Activated naive CD4-positive, alpha-beta T cell treated with anti-CD3 and anti-CD28 coated beads, Interleukin-2, amount 50 U/mL, for 16 hours (primary cell): ENCODE measurements around the gene RBM26.
"Not testable (repeated sequence)": the region's sequence is repeated elsewhere in the genome, so short reads cannot be mapped to it uniquely, and the experiment has no call there.

Source experiments
- DNase-seq: peaks from one replicate; pipeline ENCODE4 v3.0.0-alpha.2; 2020

Gene RBM26

DNA sequence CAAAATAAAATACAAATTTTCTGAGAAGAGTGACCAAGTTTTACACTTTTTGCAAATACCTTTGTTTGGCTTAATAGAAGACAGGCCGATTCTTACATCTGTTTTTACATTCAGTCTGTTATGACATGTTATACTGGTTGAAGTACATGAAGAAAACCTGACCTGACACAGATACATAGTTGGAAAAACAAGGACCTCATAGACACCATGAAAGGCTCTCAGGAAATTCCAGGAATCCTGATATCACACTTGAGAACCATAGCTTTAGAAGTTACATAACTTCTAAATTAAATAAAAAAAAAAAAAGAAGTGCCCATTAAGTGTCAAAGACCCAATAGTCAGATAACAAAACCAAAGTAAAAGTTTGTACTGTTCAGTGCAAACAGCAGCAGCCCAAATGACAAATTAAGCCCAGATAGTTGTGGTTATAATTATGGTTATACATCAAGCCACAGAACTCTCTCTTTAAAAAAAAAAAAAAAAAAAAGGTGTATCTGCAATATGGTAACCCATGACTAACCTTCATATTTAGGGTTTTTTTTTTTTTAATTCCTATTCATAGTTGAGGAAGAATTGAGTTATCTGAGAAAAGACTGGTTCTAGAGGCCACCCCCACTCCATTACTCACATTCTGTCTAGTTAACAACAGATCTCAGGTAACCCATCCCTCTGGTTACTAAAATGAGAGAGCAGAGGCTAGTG lies 19.8 kb downstream of the RBM26 start:
- DNase-seq, result peak; percentile 34

DNA sequence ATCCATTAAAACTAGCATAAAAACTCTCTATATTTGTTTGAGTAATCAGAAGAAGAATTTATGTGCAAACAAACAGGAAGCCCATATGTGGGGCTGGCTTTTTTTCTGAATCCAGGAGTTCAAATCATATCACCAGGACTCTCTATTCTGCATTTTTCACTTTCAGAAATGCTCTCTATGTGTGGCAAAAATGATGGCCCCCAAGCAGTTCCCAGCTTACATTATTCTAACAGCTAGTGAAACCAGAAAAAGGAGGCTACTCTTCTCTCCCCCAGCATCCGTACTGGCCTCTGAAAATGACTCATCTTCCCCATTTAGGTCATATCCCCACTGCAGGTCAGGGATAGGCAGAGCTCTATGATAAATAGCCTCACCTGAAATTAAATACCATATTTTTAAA lies 20.4 kb downstream of the RBM26 start:
- no peak for DNase-seq

DNA sequence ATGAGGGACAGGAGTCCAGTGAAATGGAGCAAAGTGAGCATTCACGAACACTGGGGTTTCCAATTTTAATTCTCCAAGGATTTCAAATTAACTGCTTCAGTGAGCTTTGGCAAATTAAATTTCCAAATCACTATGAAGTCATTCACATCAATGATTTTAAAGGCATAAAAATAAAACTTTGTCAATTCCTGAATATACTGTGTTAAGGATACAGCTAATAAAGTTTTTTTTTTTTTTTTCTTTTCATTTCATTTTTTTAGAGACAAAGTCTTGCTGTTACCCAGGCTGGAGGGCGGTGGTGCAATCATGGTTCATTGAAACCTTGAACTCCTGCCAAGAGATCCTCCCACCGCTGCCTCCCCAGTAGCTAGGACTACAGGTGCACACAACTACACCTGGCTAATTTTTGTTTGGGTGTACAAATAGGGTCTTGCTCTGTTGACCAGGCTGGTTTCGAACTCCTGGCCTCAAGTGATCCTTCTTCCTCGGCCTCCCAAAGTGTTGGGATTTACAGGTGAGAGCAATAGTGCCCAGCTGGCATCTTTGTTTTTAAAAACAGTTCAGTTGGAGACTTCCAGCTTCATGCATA lies 21.9 kb downstream of the RBM26 start:
- no peak for DNase-seq

DNA sequence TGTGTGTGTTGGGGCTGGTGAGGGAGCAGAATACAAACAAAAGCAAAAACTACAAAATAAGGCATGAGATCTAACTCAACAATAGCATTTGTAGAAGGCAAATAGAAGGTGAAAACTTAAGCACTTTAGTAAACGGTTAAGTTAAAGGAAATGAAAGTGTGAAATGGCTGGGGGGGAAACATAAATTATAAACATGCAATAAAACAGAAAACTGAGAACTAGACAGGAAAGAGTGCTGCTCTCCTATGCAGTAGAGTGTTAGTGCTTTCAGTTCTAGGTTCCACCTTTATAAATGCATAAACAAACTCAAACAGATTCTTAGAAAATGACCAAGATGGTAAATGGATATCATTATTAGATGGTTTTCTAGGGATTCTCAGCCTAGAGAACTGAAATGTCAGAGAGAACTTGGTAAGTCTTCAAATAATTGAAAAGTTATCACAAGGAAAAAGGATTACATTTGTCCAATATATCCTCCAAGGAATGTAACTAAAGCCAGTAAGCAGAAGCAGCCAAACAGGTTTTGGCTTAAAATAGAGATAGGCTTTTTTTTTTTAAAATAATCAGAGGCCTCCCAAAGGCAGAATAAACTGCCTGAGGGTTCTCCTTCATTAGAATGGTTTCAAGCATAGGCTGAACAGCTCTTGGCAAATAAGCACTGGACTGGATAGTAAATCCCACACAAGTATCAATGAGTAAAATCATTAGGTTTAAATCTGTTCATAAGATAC lies 23.3 kb downstream of the RBM26 start:
- no peak for DNase-seq

DNA sequence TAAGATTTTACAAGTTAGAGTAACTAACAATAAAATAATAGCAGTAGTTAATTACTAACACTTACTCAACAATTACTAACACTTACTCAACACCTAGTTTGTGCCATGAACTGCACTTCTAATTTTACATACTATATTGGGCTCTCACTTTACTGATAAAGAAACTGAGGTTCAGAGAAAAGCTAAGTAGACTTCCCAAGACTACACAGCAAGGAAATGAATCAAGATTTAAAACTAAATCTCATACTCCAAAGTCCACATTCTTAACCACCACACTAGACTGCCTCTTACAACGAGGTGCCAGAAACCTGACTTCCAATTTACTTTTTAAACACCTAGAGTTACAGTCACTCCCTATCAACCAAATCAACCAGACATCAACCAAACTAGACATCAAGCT lies 25.1 kb downstream of the RBM26 start:
- DNase-seq, result no peak

DNA sequence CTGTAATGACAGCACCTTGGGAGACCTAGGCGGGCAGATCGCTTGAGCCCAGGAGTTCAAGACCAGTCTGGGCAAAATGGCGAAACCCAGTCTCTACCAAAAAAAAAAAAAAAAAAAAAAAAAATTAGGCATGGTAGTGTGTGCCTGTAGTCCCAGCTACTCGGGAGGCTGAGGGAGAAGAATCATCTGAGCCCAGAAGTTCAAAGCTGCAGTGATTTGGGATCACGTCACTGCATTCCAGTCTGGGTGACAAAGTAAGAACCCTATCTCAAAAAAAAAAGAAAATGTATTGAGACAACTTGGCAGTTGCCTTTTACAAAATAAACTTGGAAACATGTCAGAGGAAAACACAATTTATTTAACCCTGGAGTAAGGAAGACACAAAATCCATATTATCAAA lies 26.8 kb downstream of the RBM26 start:
- no peak for DNase-seq

DNA sequence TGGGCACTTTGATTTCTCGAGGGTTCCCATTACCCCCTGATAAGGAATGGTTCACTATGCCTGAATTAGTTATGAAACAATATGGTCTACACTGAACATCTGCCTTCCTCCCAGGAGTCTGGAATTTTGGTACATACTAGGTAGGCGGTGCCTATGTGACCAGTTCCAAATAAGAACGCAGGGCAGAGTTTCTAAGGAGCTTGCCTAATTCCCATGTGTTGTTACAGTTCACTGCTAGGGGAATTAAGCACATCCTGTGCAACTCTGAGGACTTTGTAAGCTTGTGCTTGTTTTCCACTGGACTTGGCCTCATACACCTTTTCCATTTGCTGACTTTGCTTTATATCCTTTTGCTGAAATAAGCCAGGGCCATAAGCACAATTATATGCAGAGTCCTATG lies 29.2 kb downstream of the RBM26 start:
- DNase-seq, result no peak

DNA sequence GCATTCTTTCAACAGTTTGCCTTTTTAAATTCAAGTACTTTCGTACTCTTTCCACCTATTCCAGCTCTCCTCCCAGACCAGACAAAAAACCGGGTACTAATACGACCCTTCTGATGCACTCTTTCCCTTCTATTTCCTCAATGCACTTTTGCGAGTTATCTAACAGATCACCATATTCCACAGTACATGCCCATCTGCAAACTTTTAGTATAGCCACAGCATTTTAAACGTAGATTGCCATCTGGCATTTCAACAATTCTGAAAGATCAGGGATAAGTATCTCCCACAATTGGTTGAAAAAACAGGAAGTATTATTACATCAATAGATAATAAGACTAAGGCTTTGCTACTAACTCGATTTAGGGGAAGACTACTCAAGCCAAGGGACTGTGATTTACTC lies 31.5 kb downstream of the RBM26 start:
- no peak for DNase-seq

DNA sequence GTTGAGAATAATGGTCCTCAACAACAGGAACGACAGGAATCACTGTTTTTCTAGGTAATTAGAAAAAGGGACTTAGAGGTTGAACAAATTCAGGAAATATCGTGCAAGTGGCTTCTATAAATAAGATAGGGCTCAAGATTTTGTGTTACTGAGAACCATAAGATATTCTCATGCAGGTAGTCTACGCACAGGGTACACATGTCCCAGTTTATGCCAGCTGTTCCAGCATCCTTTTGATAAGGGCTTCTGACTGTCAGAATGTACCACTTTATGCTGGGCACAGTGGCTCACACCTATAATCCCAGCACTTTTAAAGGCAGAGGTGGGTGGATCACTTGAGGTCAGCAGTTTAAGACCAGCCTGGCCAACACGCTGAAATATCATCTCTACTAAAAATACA lies 32.1 kb downstream of the RBM26 start:
- DNase-seq, result no peak

DNA sequence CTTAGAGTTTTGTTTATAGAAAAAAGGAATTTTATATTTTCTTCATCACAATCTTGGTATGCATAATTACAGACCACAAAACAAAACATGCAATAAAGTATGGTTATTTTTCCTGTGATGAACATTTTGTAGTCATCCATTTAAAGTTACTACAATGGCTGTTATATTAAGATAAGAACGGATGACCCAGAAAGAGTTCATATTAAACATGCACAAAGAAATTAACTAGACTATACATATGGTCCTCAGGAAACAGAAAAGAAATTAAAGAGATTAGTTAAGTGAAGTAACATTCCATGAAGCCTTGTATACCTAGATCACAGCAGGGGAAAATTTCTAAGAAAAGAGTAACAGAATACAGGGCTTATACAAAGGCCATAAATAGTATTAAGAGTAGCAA lies 36.8 kb downstream of the RBM26 start:
- DNase-seq, result no peak

DNA sequence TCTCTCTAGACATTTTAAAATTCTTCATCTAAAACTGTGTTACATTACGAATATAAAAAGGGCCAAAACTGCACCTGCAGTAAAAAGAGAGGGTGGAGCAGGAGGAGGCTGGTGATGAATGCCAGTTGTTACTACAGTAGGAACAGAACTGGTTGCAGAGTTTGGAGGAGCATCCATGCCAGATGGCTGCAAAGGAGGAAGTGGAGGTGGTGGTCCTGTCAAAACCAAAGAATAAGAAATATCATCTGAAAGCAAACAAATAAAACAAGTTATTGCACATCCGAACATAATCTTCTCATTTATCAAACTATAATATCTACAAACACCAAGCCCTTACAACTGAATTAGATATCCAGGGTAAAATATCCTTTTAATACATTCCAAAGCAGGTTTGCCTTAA lies 40.1 kb downstream of the RBM26 start:
- DNase-seq, result no peak

DNA sequence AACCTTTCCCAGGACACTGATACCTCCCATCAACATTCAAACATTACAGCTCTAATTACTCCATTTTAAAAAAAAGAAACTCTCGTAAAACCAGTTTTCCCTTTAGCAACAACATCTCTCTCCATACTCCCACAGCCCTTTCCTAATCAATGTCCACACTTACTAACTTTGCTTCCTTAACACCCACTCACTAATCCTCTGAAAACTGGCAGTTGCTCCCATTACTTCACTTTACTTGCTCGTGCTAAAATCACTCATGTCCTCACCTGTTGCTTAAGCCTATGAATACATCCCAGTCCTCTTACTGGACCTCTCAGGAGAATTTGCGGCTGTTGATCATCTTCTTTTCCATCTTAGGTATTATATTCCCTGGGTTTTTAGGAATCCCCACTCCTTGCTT lies 44.8 kb downstream of the RBM26 start:
- DNase-seq, result no peak

DNA sequence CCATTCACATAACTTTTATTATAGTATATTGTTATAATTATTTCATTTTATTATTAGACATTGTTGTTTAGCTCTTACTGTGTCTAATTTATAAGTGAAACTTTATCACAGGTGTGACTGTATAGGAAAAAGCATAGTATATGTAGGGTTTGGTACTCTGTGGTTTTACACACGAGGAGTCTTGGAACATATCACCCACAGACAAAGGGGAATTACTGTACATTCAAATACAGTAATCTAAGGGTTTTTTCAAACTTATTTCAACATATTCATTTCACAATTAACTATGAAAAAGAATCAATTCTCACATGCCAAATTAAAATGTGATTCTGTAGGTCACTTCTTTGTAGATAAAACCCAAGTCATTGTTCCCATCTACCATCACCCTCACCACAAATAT lies 46.0 kb downstream of the RBM26 start:
- DNase-seq, result no peak

DNA sequence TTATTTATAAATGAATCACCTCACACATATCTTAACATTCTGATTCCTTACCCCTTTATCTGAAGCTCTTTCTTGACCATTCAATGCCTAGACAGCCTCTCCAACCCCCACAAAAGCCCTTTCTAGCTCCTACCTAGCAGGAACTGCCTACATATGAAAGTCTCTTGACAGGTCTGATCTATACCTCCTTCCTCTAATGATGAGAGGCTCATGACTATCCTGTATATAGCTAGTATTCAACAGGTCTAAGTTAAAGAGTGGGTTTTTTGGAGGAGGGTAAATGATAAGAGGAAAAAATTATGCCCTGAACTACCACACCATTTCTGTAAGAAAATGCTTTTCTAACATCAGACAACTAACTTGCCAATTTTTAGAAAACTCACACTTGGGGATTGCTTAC lies 47.0 kb downstream of the RBM26 start:
- no peak for DNase-seq

DNA sequence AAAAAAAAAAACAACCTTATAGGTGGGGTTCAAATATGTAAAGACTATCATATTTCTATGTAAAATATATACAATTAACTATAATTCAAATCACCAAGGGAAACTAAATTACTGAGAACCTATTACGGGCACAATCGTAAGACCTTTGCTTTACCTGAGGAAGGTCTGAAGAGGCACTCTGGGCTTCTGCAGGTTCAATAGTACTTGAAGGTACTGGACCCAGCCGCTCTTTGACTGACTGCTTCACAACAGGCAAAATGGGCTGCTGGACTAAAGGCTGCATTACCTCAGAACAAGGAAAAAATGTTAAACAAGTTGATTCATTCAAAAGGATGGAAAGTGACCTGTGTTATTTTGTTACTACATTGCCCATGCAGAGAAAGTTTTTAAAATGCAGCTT lies 51.8 kb downstream of the RBM26 start:
- DNase-seq, result no peak

DNA sequence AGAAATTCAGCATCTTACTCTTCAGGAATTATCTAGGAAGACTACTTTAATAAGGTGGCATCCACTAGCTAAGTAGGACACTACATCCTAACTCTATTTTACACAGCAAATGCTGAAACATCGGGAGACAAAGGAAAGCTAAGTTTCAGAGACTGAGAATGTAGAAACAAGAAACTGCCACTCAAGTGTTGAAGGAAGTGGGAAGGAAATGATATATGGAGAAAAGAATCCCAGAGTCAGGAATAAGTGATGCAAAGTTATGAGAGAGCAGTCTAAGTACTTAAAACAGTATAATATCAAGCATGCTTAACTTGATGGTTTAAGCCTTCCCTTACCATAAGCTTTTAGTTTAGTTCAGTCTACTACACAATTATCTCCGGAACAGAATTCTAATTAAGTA lies 52.4 kb downstream of the RBM26 start:
- no peak for DNase-seq

DNA sequence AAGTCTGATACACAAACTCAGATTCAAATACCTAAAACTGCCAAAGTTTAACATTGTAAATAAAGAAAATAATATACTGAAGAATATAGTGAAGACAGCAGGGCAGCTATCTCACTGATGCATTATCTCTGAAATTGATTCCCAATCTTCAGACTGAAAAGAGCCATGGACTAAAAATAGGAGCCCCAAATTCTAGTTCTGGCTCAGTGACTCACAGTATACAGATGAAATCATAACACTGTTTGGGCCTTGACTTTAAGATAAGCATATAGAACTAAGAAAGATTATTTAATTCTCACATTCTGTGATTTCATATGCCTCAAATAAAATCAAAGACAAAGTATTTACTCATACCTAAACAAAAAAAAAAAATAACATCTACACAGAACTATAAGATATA lies 53.9 kb downstream of the RBM26 start:
- no peak for DNase-seq

DNA sequence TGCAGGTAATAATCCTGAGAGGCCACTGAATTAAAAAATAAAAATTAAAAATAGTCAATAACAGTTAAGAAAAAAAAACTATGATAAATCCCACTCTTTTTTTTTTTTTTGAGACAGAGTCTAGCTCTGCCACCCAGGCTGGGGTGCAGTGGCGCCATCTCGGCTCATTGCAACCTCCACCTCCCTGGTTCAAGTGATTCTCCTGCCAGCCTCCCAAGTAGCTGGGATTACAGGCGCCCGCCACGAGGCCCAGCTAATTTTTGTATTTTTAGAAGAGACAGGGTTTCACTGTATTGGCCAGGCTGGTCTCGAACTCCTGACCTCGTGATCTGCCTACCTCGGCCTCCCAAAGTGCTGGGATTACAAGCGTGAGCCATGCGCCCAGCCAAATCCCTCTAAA lies 56.4 kb downstream of the RBM26 start:
- not testable (repeated sequence) for DNase-seq

DNA sequence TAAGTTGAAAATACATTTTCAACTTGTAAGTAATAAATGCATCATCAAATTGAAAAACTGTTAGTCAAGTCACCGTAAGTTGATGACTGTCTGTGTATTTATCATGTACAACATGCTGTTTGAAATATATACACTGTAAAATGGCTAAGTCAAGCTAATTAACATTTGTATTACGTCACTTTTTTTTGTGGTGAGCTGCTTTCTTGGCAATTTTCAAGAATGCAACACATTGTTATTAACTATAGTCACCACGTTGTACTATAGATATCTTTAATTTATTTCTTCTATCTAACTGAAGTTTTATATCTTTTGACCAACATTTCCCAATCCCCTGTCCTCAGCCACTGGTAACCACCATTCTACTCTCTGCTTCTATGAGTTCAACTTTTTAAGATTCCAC lies 57.0 kb downstream of the RBM26 start:
- DNase-seq, result no peak

DNA sequence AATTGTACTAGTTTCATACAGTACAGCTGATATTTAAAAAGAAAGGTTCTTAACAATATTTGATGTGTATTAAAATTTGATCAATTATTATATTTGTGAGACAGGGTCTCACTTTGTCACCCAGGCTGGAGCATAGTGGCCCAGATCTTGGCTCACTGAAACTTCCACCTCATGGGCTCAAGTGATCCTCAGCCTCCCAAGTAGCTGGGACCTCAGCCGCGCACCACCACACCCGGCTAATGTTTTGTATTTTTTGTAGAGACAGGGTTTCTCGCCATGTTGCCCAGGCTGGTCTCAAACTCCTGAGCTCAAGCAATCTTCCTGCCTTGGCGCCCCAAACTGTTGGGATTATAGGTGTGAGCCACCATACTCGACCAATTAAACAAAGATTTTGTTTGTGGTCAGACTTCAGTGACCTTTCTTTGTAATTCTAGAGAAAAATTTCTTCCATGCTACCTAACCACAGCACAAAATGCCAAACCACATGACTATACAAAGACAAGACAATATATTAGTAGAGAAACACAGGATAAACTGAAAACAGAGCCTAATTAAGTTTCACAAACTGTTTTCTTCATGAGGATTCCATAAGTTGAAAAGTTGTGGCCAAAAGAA lies 59.6 kb downstream of the RBM26 start:
- no peak for DNase-seq

DNA sequence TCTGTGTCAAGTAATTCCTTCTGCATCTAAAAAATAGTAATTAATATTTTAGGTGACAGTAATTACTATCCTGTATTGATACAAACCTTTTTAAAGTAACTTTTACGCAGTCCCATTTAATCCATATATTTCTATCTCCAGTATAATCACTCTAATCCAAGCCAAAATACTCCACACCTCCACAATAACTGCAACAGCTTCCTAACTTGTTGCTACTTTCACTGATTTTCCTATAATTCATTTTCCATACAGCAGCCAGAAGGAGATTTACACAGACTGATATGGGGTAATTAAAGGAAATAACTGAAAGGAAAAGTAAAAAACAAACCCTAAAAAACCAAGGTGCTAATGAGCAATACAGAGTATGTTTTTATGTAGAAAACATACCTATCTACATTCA lies 64.9 kb downstream of the RBM26 start:
- no peak for DNase-seq

DNA sequence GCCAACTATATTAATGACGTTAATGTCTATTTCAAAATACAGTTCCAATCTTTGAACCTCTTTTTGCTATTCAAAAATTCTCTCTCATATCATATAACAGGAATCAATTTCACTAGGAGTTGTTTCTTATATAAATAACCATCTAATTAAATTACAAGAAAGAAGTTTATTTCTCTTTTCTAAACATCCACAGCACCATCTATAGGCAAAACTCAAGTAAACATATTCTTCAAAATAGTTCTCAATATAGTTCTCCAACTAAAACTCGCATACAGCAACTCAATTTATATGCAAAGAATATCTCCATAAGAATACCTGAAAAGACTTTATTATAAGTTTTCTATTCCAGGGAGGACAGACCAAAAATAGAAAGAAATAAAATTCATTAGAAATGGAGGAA lies 65.6 kb downstream of the RBM26 start:
- DNase-seq, result no peak

DNA sequence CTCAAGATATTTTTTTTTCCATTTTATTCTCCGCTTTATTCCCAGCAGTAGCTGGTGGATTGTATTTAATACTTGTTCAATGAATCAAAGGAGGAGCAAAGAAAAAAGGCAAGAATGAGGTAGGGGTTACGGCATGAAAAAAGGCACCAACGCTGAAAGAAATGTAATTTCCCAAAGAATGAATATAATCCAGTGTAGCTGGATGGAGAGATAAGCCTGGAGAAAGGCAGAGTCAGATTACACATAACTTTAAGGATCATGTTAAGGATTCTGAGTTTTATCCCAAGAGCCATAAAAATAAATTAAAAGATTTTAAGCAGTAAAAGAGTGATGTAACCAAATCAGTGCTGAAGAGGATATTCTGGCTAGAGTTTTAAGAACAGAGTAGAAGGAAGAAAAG lies 67.7 kb downstream of the RBM26 start:
- no peak for DNase-seq

DNA sequence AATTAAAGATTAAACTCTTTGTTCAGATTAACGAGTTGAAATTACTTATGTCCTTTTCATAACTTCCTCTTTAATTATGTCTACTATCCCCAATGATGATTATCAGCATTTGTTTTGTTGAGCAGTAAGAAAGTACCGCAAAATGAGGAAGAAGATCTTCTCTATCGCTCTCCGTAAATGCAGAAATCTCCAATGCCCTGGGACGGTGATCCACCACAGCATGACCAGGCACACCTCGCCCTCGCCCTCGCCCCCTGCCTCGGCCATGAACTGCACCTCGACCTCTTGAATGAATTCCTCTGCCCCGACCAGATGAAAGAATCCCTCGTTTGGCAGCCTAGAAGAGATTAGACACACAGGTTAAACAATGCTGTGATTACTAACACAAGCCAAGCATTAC lies 69.1 kb downstream of the RBM26 start:
- DNase-seq, result no peak
